Measurements from ENCODE around the gene CDK8. TPM values are rescaled to one million over a fixed set of nuclear protein-coding genes. Genes with fewer than 3 reads are reported as not detected.

CDK8 gene
- total RNA-seq, 3 donors from 2014 or later (not counting 1 experiment from before 2014, with no cell fraction given): 10.0 to 13.1 (median 10.9) TPM

- no peak overlapping the region for H3K4me3 Mint-ChIP-seq
- H3K4me1 Mint-ChIP-seq: peaks cover 27 to 39% of the 10 kb centered on the region in 2 donors
- Histone ChIP-seq H3K27me3 (ENCODE audit: control insufficient read depth, insufficient read depth, low read length) (no peaks in the 10 kb centered on the region), H3K4me1 (ENCODE audit: control insufficient read depth, insufficient read depth, low read length) (no peaks in the 10 kb centered on the region), H3K27ac (ENCODE audit: low read length) (no peak overlapping the region), H3K9me3 (ENCODE audit: control insufficient read depth, insufficient read depth, low read length) (no peaks in the 10 kb centered on the region), H3K36me3 (ENCODE audit: control insufficient read depth, insufficient read depth, low read length) (no peaks in the 10 kb centered on the region), H3K4me3 (ENCODE audit: low read length) (no peak overlapping the region)
- 87% methylated on average over 3 of the region's 3 CpGs for WGBS (ENCODE audit: insufficient coverage)
- TF ChIP-seq CTCF (IDR thresholded peaks at IDR 0.05): no peak
- ATAC-seq (no peak), DNase-seq (no peak)
- H3K9me3 Mint-ChIP-seq: no peaks in the 10 kb centered on the region
- intact Hi-C loops (cut with micrococcal nuclease): no loop called here
- H3K27ac Mint-ChIP-seq: peak overlapping the region in 1 of 2 donors; percentile 3
- no peaks in the 10 kb centered on the region for H3K27me3 Mint-ChIP-seq (ENCODE audit: low read depth in 2 of 2)
- H3K36me3 Mint-ChIP-seq: no peaks in the 10 kb centered on the region
Observed at GRCh38 chr13:26266311-26266710, 12.4 kb downstream of the CDK8 start.

- Histone ChIP-seq H3K36me3 (ENCODE audit: control insufficient read depth, insufficient read depth, low read length) (no peaks in the 10 kb centered on the region), H3K9me3 (ENCODE audit: control insufficient read depth, insufficient read depth, low read length) (no peaks in the 10 kb centered on the region), H3K27ac (ENCODE audit: low read length) (no peak overlapping the region), H3K4me3 (ENCODE audit: low read length) (no peak overlapping the region), H3K27me3 (ENCODE audit: control insufficient read depth, insufficient read depth, low read length) (no peaks in the 10 kb centered on the region), H3K4me1 (ENCODE audit: control insufficient read depth, insufficient read depth, low read length) (no peaks in the 10 kb centered on the region)
- no peaks in the 10 kb centered on the region for H3K36me3 Mint-ChIP-seq
- ATAC-seq (no peak), DNase-seq (no peak)
- no peaks in the 10 kb centered on the region for H3K9me3 Mint-ChIP-seq
- TF ChIP-seq CTCF (IDR thresholded peaks at IDR 0.05): no peak
- no peak overlapping the region for H3K27ac Mint-ChIP-seq
- H3K4me1 Mint-ChIP-seq: peaks cover 25 to 30% of the 10 kb centered on the region in 2 donors
- H3K4me3 Mint-ChIP-seq: no peak overlapping the region
- no peaks in the 10 kb centered on the region for H3K27me3 Mint-ChIP-seq (ENCODE audit: low read depth in 2 of 2)
- intact Hi-C loops (cut with micrococcal nuclease): no loop called here
- WGBS (ENCODE audit: insufficient coverage): 87% methylated on average over 3 of the region's 3 CpGs
Observed at GRCh38 chr13:26270707-26271106, 16.8 kb downstream of the CDK8 start.

GRCh38 chr13:26272621-26273020 lies 18.7 kb downstream of the CDK8 start:
- no peak for TF ChIP-seq CTCF (IDR thresholded peaks at IDR 0.05)
- H3K4me1 ChIP-seq (ENCODE audit: control insufficient read depth, insufficient read depth, low read length): no peaks in the 10 kb centered on the region
- H3K9me3 ChIP-seq (ENCODE audit: control insufficient read depth, insufficient read depth, low read length): no peaks in the 10 kb centered on the region
- WGBS (ENCODE audit: insufficient coverage): no CpG with 5 or more reads among the region's 3 CpGs
- H3K27me3 ChIP-seq (ENCODE audit: control insufficient read depth, insufficient read depth, low read length): no peaks in the 10 kb centered on the region
- H3K27ac ChIP-seq (ENCODE audit: low read length): no peak overlapping the region
- H3K27ac Mint-ChIP-seq: no peak overlapping the region
- H3K4me1 Mint-ChIP-seq: peaks cover 27 to 38% of the 10 kb centered on the region in 2 donors
- no peak overlapping the region for H3K4me3 Mint-ChIP-seq
- H3K36me3 ChIP-seq (ENCODE audit: control insufficient read depth, insufficient read depth, low read length): no peaks in the 10 kb centered on the region
- H3K36me3 Mint-ChIP-seq: no peaks in the 10 kb centered on the region
- H3K4me3 ChIP-seq (ENCODE audit: low read length): no peak overlapping the region
- H3K27me3 Mint-ChIP-seq (ENCODE audit: low read depth in 2 of 2): no peaks in the 10 kb centered on the region
- ATAC-seq (peak in 1 of 3 donors; percentile 45), DNase-seq (no peak)
- intact Hi-C loops (cut with micrococcal nuclease): no loop called here
- no peaks in the 10 kb centered on the region for H3K9me3 Mint-ChIP-seq

GRCh38 chr13:26280295-26280694 lies 26.4 kb downstream of the CDK8 start:
- WGBS (ENCODE audit: insufficient coverage): 97% methylated on average over 2 of the region's 2 CpGs
- ATAC-seq (no peak), DNase-seq (no peak)
- Mint-ChIP-seq H3K27me3 (ENCODE audit: low read depth in 2 of 2) (no peaks in the 10 kb centered on the region), H3K36me3 (no peaks in the 10 kb centered on the region), H3K9me3 (no peaks in the 10 kb centered on the region), H3K4me1 (peaks cover 22 to 23% of the 10 kb centered on the region in 2 donors), H3K4me3 (no peak overlapping the region), H3K27ac (no peak overlapping the region)
- Histone ChIP-seq H3K4me1 (ENCODE audit: control insufficient read depth, insufficient read depth, low read length) (no peaks in the 10 kb centered on the region), H3K27me3 (ENCODE audit: control insufficient read depth, insufficient read depth, low read length) (no peaks in the 10 kb centered on the region), H3K4me3 (ENCODE audit: low read length) (no peak overlapping the region), H3K36me3 (ENCODE audit: control insufficient read depth, insufficient read depth, low read length) (no peaks in the 10 kb centered on the region), H3K9me3 (ENCODE audit: control insufficient read depth, insufficient read depth, low read length) (no peaks in the 10 kb centered on the region), H3K27ac (ENCODE audit: low read length) (no peak overlapping the region)
- no peak for TF ChIP-seq CTCF (IDR thresholded peaks at IDR 0.05)
- intact Hi-C loops (cut with micrococcal nuclease): no loop called here
